ENCODE data around the gene PLA2G2F. TPM values are rescaled to one million over a fixed set of nuclear protein-coding genes. Genes with fewer than 3 reads are reported as not detected.

Gene PLA2G2F
- polyA plus RNA-seq, 1 donor: not detected

DNA sequence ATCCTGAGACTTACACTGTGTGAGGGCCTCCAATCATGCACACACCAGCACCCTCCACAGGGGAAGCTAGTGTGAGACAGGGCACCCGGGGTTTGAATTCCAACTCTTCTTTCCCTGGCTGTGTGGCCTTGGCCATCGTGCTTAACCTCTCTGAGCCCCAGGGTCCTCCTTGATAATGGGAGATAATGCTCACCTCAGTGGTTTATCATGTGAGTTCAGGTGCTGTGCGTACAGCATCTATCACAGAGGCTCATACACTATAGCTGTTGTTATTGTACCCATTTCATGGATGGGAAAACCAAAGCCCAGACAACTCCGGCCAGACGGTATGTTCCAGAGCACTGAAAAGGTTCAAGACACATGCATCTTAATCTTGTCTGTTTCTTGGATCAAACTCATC, 30.8 kb downstream of the PLA2G2F start:
- Histone ChIP-seq H3K27me3 (ENCODE audit: control insufficient read depth, insufficient read depth, low read length) (no peaks in the 10 kb centered on the region), H3K4me1 (ENCODE audit: control insufficient read depth, insufficient read depth, low read length) (no peaks in the 10 kb centered on the region), H3K27ac (ENCODE audit: low read length) (no peak overlapping the region), H3K36me3 (ENCODE audit: control insufficient read depth, insufficient read depth, low read length) (no peaks in the 10 kb centered on the region), H3K4me3 (ENCODE audit: low read length) (no peak overlapping the region), H3K9me3 (ENCODE audit: control insufficient read depth, low read depth, low read length) (peaks cover 3% of the 10 kb centered on the region)
- DNase-seq: no peak
- WGBS (ENCODE audit: insufficient coverage, low lambda C conversion rate): no CpG with 5 or more reads among the region's 5 CpGs

DNA sequence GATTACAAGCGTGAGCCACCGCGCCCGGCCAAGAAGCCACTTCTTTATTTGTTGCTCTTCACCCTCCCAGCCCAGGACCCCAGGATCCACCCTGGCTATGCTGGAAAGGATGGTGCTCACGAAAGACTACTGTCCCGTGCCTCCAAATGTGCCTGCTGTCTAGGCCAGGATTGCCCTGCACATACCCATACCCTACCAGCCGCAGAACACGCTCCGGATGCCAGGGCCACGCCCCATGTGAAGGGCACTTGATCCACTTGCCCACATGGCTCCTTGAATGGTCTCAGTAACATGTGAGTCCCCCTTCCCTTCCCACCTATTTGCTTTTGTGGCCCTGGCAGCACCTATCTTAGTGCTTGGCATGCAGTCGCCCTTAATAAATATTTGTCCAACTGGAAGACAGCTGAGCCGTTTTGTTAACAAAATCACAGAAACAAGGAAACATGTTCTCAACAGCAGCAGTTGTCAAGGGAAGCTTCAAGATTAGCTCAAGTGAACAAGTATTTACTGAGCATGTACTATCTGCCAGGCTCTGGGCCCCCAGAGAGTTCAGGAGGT, 33.0 kb downstream of the PLA2G2F start:
- no peak overlapping the region for H3K4me3 ChIP-seq (ENCODE audit: low read length)
- DNase-seq: no peak
- no peaks in the 10 kb centered on the region for H3K9me3 ChIP-seq (ENCODE audit: control insufficient read depth, low read depth, low read length)
- no peaks in the 10 kb centered on the region for H3K4me1 ChIP-seq (ENCODE audit: control insufficient read depth, insufficient read depth, low read length)
- H3K27me3 ChIP-seq (ENCODE audit: control insufficient read depth, insufficient read depth, low read length): no peaks in the 10 kb centered on the region
- WGBS (ENCODE audit: insufficient coverage, low lambda C conversion rate): no CpG with 5 or more reads among the region's 12 CpGs
- H3K27ac ChIP-seq (ENCODE audit: low read length): no peak overlapping the region
- H3K36me3 ChIP-seq (ENCODE audit: control insufficient read depth, insufficient read depth, low read length): no peaks in the 10 kb centered on the region

GRCh38 chr1:20174937-20175666, 36.0 kb downstream of the PLA2G2F start:
- no peaks in the 10 kb centered on the region for H3K27me3 ChIP-seq (ENCODE audit: control insufficient read depth, insufficient read depth, low read length)
- H3K27ac ChIP-seq (ENCODE audit: low read length): no peak overlapping the region
- H3K36me3 ChIP-seq (ENCODE audit: control insufficient read depth, insufficient read depth, low read length): no peaks in the 10 kb centered on the region
- no peaks in the 10 kb centered on the region for H3K4me1 ChIP-seq (ENCODE audit: control insufficient read depth, insufficient read depth, low read length)
- WGBS (ENCODE audit: insufficient coverage, low lambda C conversion rate): no CpG with 5 or more reads among the region's 9 CpGs
- no peaks in the 10 kb centered on the region for H3K9me3 ChIP-seq (ENCODE audit: control insufficient read depth, low read depth, low read length)
- no peak for DNase-seq
- no peak overlapping the region for H3K4me3 ChIP-seq (ENCODE audit: low read length)

DNA sequence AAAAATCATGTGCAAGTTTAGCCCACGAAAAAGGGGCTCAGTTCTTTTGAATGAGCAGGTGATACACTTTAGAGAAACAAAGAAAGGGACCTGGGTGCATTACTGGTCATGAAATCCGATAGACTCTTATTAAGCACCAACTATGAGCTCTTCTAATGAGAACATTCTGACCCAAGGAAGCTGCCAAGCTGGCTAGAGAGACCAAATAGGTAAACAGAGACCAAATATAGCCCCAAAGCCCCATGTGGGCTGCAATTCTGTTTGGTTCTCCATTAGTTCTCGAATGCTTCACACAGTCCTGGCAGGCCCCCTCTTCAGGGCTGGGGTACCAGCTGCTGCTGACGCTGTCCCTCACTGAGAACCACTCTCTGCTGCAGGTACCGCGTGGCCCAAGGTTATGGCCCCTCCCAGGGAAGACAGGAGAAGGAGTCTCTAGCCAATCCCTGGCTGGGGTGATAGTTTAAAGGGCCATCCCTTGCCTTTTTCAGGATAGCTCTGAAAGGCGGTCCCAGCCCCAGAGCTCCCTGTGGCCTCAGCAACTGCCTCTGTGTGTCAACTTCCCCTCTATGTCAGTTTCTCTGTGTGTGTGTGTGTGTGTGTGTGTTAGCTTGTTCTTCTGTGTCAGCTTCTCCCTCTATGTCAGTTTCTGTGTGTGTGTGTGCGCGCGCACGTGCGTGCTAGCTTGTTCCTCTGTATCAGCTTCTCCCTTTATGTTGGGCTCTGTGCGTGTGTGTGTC, 39.7 kb downstream of the PLA2G2F start:
- no peak overlapping the region for H3K27ac ChIP-seq (ENCODE audit: low read length)
- DNase-seq: no peak

DNA sequence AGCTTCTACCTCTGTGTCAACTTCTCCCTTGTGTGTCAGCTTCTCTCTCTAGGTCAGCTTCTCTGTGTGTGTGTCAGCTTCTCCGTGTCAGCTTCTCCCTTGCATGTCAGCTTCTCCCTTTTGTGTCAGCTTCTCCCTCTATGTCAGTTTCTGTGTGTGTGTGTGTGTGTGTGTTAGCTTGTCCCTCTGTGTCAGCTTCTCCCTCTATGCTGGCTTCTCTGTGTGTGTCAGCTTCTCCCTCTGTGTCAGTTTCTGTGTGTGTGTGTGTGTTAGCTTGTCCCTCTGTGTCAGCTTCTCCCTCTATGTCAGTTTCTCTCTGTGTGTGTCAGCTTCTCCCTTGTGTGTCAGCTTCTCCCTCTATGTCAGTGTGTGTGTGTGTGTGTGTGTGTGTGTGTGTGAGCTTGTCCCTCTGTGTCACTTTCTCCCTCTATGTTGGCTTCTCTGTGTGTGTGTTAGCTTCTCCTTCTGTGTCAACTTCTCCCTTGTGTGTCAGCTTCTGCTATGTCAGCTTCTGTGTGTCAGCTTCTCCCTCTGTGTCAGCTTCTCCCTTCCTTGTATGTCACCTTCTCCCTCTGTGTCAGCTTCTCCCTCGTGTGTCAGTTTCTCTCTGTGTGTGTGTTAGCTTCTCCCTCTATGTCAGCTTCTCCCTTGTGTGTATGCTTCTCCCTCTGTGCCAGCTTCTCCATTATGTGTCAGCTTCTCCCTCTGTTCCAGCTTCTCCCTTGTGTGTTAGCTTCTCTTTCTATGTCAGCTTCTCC, 40.4 kb downstream of the PLA2G2F start:
- H3K36me3 ChIP-seq (ENCODE audit: control insufficient read depth, insufficient read depth, low read length): no peaks in the 10 kb centered on the region
- no peaks in the 10 kb centered on the region for H3K27me3 ChIP-seq (ENCODE audit: control insufficient read depth, insufficient read depth, low read length)
- H3K4me1 ChIP-seq (ENCODE audit: control insufficient read depth, insufficient read depth, low read length): peaks cover 6% of the 10 kb centered on the region
- no peak overlapping the region for H3K4me3 ChIP-seq (ENCODE audit: low read length)
- 60% methylated on average over 1 of the region's 2 CpGs for WGBS (ENCODE audit: insufficient coverage, low lambda C conversion rate)
- no peak overlapping the region for H3K27ac ChIP-seq (ENCODE audit: low read length)
- no peak for DNase-seq
- H3K9me3 ChIP-seq (ENCODE audit: control insufficient read depth, low read depth, low read length): no peaks in the 10 kb centered on the region

More for the DNA sequence above, 39.7 kb downstream of the PLA2G2F start:
- whole genome bisulfite sequencing (ENCODE audit: insufficient coverage, low lambda C conversion rate): 100% methylated on average over 3 of the region's 13 CpGs
- Histone ChIP-seq H3K9me3 (ENCODE audit: control insufficient read depth, low read depth, low read length) (no peaks in the 10 kb centered on the region), H3K27me3 (ENCODE audit: control insufficient read depth, insufficient read depth, low read length) (no peaks in the 10 kb centered on the region), H3K36me3 (ENCODE audit: control insufficient read depth, insufficient read depth, low read length) (no peaks in the 10 kb centered on the region), H3K4me1 (ENCODE audit: control insufficient read depth, insufficient read depth, low read length) (peaks cover 6% of the 10 kb centered on the region), H3K4me3 (ENCODE audit: low read length) (no peak overlapping the region)

GRCh38 chr1:20180129-20180843, 41.2 kb downstream of the PLA2G2F start:
- peaks cover 6% of the 10 kb centered on the region for H3K4me1 ChIP-seq (ENCODE audit: control insufficient read depth, insufficient read depth, low read length)
- no peak overlapping the region for H3K27ac ChIP-seq (ENCODE audit: low read length)
- no peak for DNase-seq
- H3K4me3 ChIP-seq (ENCODE audit: low read length): no peak overlapping the region
- H3K27me3 ChIP-seq (ENCODE audit: control insufficient read depth, insufficient read depth, low read length): no peaks in the 10 kb centered on the region
- WGBS (ENCODE audit: insufficient coverage, low lambda C conversion rate): no CpG with 5 or more reads among the region's 6 CpGs
- H3K9me3 ChIP-seq (ENCODE audit: control insufficient read depth, low read depth, low read length): no peaks in the 10 kb centered on the region
- H3K36me3 ChIP-seq (ENCODE audit: control insufficient read depth, insufficient read depth, low read length): no peaks in the 10 kb centered on the region

DNA sequence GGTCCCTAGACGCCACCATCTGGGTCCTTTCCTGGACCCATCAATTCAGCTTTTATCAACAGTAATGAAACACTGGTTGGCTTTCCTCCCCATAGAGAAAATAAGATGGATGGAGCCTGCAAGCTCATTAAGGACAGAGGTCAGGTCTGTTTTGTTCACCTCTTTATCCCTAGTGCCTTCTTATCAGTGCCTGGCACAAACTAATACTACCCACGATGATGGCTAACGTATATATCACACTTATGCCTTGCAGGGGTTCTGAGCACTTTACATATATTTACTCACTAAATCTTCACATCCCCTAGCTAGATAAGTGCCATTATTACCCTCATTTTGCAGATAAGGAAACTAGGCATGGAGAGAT, 41.7 kb downstream of the PLA2G2F start:
- WGBS (ENCODE audit: insufficient coverage, low lambda C conversion rate): no CpG with 5 or more reads among the region's 3 CpGs

DNA sequence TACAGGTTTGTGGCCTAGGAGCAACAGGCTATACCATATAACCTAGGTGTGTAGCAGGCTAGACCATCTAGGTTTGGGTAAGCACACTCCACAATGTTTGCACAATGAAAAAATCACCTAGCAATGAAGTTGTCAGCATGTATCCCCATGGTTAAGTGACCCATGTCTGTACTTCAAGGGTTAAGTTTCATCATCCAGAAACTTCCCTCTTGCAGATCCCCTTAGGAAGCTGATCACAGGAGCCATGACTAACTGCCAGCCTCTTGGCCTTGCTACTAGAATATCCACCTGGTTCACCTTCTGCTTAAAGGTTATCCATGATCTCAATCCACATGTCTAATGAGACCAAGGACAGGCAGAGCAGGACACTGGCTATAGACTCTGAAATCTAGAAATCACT, 43.3 kb downstream of the PLA2G2F start:
- no peak overlapping the region for H3K27ac ChIP-seq (ENCODE audit: low read length)
- peaks cover 18% of the 10 kb centered on the region for H3K4me1 ChIP-seq (ENCODE audit: control insufficient read depth, insufficient read depth, low read length)

More for the DNA sequence above, 41.7 kb downstream of the PLA2G2F start:
- DNase-seq: no peak
- Histone ChIP-seq H3K27me3 (ENCODE audit: control insufficient read depth, insufficient read depth, low read length) (no peaks in the 10 kb centered on the region), H3K4me1 (ENCODE audit: control insufficient read depth, insufficient read depth, low read length) (peaks cover 6% of the 10 kb centered on the region), H3K9me3 (ENCODE audit: control insufficient read depth, low read depth, low read length) (no peaks in the 10 kb centered on the region), H3K27ac (ENCODE audit: low read length) (no peak overlapping the region), H3K36me3 (ENCODE audit: control insufficient read depth, insufficient read depth, low read length) (no peaks in the 10 kb centered on the region), H3K4me3 (ENCODE audit: low read length) (no peak overlapping the region)

GRCh38 chr1:20183035-20183434, 43.9 kb downstream of the PLA2G2F start:
- Histone ChIP-seq H3K27ac (ENCODE audit: low read length) (no peak overlapping the region), H3K27me3 (ENCODE audit: control insufficient read depth, insufficient read depth, low read length) (peaks cover 3% of the 10 kb centered on the region), H3K4me1 (ENCODE audit: control insufficient read depth, insufficient read depth, low read length) (peaks cover 21% of the 10 kb centered on the region), H3K9me3 (ENCODE audit: control insufficient read depth, low read depth, low read length) (no peaks in the 10 kb centered on the region), H3K4me3 (ENCODE audit: low read length) (no peak overlapping the region), H3K36me3 (ENCODE audit: control insufficient read depth, insufficient read depth, low read length) (no peaks in the 10 kb centered on the region)
- peak; percentile 53 to 72 for DNase-seq
- no CpG with 5 or more reads among the region's 10 CpGs for WGBS (ENCODE audit: insufficient coverage, low lambda C conversion rate)

More for the DNA sequence above, 43.3 kb downstream of the PLA2G2F start:
- no peaks in the 10 kb centered on the region for H3K9me3 ChIP-seq (ENCODE audit: control insufficient read depth, low read depth, low read length)
- no peak overlapping the region for H3K4me3 ChIP-seq (ENCODE audit: low read length)
- no peaks in the 10 kb centered on the region for H3K36me3 ChIP-seq (ENCODE audit: control insufficient read depth, insufficient read depth, low read length)
- peaks cover 3% of the 10 kb centered on the region for H3K27me3 ChIP-seq (ENCODE audit: control insufficient read depth, insufficient read depth, low read length)
- no peak for DNase-seq

Measured in large intestine (tissue), 3 donors.